HG03135 (cell line): ENCODE results near the gene TNFRSF14.
"Not testable (repeated sequence)": the region's sequence is repeated elsewhere in the genome, so short reads cannot be mapped to it uniquely, and the experiment has no call there.

Experiments
- ATAC-seq: cut with Tn5 transposase; IDR thresholded peaks from one replicate; pipeline ENCODE4 v1.9.1; 2021; ENCODE audit warnings: mild to moderate bottlenecking, moderate library complexity; ENCODE audit not compliant: unreplicated experiment

Gene TNFRSF14

DNA sequence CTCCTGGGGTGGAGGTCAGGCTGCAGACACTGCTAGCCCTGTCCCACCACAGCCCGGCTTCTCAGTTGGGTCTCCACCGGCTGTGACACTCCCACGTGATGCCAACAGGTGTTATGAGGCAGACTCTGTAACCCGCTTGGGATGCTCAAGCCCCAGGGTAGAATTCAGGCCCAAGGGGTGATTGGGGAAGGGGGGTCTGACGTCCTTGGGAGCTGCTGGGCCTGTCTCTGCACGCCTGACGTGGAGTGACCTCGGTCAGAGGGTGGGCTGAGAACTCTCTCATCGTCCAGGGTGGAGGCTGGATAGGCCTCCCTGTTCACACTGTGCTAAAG is 18.4 kb upstream of the TNFRSF14 start:
- no peak for ATAC-seq

GRCh38 chr1:2538376-2538775 is 17.8 kb upstream of the TNFRSF14 start:
- ATAC-seq, result no peak

- ATAC-seq, result no peak
Observed at GRCh38 chr1:2538872-2539271, 17.3 kb upstream of the TNFRSF14 start.

DNA sequence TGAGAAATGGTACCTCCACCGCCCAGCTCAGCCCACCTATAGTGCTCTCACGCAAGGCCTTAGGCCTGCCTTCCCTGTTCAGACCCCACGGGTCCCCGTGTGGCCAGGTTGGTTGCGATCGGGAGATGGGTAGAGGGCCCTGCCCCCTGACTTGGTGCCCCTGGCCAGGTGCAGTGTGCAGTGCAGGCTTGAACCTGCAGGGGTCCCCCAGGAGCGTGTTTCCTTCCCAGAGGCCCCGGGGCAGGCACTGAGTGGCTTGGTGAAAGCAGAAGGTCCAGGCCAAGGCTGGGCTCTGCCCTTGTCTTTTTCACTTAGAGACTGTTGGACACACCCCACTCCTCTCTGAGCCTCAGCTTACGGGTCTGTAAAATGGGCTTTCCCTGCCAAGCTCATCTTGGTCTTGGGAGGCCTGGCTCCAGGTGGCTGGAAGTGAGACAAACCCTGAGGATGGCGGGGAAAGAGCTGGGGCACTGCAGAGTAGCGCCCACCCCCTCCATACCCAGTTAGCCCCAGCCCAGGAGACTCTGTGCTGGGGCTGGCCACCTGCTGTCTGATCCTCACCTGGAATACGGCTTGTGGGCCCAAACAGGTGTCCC is 16.8 kb upstream of the TNFRSF14 start:
- ATAC-seq, result no peak

DNA sequence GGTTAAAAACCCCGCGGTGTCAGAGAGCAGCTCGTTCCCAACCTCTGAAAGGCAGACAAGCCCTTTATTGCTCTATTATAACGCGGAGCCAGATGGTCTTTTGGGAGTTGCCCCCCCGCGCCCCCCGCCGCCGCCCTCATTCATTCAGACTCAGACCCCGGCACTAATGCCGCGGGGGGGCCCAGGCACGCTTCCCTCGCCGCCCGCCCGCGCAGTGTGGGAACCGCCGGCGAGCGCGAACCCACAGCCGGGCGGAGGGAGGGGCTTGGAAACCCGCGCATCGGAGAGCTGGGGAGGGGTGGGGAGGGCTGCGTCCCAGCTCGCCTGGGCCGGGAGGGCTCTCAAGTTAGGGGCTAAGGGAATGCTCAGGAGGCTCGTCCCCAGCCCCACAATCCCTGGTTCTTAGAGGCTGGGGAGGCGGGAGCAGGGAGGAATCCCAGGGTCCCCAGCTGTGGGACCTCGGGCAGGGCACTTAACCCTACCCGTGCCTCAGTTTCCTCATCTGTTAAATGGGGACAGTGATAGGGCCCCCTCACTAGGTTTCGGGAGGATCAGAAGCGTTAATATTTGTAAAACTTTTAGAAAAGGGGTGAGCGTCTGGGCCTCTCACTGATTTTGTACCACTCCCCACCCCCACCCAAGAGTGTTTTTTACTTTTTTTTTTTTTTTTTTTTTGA is 15.2 kb upstream of the TNFRSF14 start:
- no peak for ATAC-seq

DNA sequence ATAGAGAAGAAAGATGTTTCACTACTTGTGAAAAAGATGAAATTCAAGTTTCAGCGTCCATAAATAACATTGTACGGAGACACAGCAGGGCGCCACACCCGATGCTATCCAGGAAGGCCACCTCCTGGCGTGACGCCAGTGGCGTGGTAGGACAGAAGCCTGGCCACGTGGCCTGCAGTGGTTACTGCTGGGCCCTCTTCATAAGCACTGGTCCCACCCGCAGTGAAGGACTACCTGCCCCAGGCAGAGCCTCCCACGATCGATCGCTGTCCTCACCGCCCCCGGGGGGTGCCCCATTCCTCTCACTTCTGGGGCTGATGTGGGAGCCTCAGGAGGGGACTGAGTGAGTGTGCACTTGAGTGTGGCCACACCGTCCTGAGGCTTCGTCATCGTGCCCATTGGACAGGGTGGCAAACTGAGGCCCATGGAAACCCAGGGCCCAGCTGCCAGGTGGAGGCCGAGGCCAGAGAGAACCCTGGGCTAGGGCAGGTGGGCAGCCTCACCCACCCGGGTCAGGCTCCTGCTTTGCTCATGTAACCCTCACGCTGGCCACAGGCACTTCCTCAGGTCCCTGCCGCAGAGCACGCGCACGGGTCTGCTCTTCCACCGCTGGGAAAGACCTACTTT is 14.4 kb upstream of the TNFRSF14 start:
- ATAC-seq, result no peak

DNA sequence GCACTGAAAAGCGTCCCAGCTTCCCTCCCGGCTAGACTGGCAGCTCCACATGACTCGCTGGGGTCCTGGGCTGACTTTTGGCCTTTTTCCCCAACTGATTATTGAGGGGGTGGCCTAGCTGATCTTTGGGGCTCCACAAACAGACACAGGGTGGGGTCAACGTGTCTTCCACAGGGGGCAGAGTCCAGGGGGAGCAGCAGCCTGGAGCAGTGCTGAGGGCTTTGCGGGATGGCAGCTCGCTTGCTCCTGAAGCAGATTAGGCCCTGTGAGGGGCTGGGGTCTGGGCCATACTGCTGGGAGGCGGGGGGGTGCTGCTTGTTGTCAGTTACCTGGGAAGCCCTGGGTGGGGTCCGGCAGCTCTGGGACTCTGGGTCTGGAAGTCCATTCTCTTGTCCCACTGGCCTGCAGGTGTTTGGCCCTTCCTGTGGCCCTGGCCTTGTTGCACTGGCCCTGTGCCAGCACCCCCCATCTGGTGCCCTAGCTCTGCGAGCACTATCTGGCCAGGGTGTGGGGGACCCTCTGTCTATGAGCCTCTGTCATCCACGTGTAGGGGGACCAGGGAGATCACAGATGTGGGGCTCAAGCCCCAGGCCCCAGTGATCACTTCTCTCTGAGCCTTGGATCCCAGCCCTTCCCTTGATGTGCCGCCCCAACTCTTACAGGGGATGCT is 13.8 kb upstream of the TNFRSF14 start:
- no peak for ATAC-seq

- ATAC-seq, result no peak
Observed at GRCh38 chr1:2543543-2544092, 12.6 kb upstream of the TNFRSF14 start.

- ATAC-seq, result no peak
Observed at GRCh38 chr1:2544093-2544874, 11.9 kb upstream of the TNFRSF14 start.

- no peak for ATAC-seq
Observed at GRCh38 chr1:2544875-2545640, 11.1 kb upstream of the TNFRSF14 start.

- peak; percentile 27 for ATAC-seq
Observed at GRCh38 chr1:2545754-2546514, 10.2 kb upstream of the TNFRSF14 start.

DNA sequence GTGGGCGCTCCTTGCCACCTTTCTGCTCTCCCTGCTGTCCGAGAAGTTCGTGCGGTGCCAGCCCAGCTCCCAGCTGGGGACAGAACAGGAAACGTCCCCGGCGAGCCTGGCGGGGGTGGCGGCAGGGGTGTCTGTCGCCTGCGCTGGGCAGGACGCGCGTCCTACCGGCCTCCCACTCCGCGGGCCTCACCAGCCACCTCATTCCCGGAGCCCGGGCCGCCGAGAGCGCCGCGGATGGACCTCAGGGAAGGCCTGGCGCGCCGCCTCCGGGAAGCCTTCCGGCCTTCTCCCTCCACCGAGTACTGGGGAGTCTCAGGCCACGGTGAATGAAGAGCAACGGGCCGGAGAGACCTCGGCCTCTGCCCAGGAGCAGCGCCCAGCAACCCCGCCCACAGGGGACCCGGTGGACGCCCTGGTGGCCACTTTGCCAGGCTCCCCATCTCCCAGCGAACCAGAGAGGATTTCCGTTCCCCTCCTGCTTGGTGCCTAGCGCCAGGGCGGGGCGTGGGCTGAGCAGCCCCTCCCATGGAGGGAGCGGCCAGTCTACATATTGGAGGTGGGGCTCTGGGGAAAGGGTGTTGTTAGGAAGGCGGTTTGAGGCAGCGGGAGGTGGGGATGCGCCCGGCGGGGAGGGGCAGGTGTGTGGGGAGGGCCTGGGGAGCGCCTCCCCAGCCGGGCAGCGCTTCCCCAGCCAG is 9.5 kb upstream of the TNFRSF14 start:
- ATAC-seq, result peak; percentile 36

- ATAC-seq, result peak; percentile 0
Observed at GRCh38 chr1:2547210-2548067, 8.7 kb upstream of the TNFRSF14 start.

GRCh38 chr1:2548068-2548589 is 8.0 kb upstream of the TNFRSF14 start:
- no peak for ATAC-seq

DNA sequence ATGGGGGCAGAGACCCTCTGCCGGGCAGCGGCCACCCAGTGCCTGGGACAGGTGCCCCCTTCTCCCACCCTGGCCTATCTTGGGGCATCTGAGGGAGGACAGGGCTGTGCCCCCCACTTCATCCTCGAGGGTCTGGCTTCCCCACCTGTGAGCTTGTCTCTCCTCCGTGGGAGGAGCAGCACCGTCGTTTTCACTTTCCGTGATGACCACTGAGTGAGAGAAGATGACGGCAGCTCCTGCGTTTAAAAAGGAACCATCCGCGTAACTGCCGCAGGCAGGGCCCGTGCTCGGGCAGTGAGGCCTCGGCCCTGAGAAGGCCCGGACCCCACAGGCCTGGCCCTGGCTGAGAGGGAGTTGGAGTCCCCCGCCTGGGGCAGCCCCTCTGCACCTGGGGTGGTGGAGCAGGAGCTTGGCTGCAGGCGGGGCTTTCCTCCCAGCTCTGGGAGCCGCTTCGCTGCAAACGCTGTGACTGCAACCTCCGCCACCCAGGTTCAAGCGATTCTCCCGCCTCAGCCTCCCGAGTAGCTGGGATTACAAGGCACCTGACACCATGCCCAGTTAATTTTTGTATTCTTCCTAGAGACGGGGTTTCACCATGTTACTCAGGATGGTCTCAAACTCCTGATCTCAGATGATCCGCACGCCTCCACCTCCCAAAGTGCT is 6.7 kb upstream of the TNFRSF14 start:
- ATAC-seq, result not testable (repeated sequence)

DNA sequence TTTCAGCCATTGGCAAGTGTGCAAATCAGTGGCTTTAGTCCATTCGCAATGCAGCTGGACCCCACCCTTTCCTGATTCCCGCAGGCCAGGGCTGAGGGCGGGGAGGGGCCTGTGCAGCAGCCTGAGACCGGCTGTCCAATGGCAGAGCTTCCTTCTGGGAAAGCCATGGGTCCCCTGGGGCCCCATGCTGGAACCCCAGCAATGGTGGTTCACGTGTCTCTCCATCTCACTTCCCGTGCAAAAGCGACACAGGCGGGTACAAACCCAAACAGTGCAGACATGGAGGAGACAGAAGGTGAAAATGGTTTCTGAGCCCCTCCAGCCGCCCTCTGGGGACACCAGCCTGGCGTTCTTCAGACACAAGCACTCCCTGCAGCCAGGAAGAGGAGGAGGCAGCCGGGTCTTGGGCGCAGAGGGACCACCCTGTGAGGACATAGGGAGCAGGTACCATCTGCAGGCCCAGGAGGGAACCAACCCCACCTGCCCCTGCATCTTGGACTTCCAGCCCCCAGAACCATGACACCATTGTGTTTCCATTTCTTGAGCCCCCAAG is 5.8 kb upstream of the TNFRSF14 start:
- not testable (repeated sequence) for ATAC-seq

GRCh38 chr1:2551544-2551943 is 4.6 kb upstream of the TNFRSF14 start:
- ATAC-seq, result not testable (repeated sequence)
